GM18508 (cell line): ENCODE measurements around the gene SH3D19.
"Not testable (repeated sequence)": the region's sequence is repeated elsewhere in the genome, so short reads cannot be mapped to it uniquely, and the experiment has no call there.

Source experiments
- ATAC-seq: cut with Tn5 transposase; IDR thresholded peaks from one replicate; pipeline ENCODE4 v1.9.1; 2021; ENCODE audit warnings: moderate number of reproducible peaks; ENCODE audit not compliant: insufficient read depth, unreplicated experiment

The SH3D19 gene

GRCh38 chr4:151163855-151164254, 161.6 kb downstream of the SH3D19 start:
- ATAC-seq = no peak

DNA sequence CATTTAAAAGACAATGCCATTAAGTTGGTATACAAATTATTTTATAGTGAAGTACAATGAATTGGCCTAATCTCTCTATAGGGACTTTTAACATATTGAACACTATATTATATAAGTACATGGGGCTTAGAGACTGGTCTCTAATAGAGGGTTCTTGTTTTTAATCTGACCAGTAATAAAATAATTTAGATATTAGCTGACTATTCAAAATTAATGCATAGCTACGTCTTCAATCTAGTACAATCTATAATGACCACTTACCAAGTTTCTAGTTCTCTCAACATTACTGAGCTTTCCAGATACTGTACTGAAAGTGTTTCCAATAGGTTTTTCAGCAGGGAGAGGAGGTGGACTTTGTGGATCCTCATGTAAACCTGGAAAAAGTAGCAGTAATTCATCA, 166.4 kb downstream of the SH3D19 start:
- no peak for ATAC-seq

GRCh38 chr4:151157543-151157942, 167.9 kb downstream of the SH3D19 start:
- ATAC-seq = no peak

- ATAC-seq = no peak
These were observed 171.8 kb downstream of the SH3D19 start for GRCh38 chr4:151153585-151153984.

DNA sequence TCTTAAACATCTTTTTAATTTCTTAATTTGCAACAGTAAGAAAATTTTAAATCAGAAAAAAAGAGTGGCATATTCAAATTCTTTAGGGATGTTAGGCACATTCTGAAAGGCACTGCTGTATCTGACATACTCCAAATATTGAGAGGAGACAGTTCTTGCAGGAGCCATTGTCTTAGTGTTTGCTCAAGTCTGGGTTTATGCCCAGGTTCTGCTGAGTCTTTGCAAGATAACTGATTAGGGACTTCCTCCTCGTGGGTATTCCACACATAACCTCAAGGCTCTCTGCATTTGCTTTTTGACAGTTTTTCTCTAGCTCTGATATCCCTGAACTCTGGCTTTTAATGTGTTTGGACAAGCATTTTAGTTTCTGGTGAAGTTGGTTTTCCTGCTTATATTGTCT, 173.4 kb downstream of the SH3D19 start:
- no peak for ATAC-seq

DNA sequence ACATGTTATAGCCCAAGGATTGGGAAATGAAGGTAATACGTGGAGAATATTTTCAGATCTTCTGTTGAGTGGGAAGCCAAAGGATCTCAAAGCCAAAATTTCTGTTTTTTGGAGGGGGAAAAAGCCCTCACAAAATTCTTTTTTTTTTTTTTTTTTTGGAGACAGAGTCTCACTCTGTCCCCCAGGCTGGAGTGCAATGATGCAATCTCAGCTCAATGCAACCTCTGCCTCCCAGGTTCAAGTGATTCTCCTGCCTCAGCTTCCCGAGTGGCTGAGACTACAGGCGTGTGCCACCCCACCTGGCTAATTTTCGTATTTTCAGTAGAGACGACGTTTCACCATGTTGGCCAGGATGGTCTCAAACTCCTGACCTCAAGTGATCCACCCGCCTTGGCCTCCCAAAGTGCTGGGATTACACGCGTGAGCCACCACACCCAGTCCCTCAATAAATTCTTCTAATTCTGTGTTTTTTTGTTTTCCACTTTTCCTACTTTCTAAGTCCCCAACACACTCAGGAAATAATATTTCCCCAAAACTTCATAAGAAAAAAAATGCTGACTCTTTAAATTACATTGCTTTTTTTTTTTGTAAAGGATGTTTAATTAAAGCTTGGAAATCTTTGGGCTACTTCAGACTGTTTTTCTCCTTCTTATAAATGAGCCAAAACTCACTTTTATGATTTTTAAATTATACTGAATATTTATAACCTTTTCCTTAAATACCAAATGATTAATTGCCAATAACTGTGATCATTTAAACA, 174.4 kb downstream of the SH3D19 start:
- no peak for ATAC-seq

GRCh38 chr4:151148261-151148660, 177.1 kb downstream of the SH3D19 start:
- ATAC-seq = no peak

GRCh38 chr4:151147000-151147399, 178.4 kb downstream of the SH3D19 start:
- ATAC-seq = no peak

DNA sequence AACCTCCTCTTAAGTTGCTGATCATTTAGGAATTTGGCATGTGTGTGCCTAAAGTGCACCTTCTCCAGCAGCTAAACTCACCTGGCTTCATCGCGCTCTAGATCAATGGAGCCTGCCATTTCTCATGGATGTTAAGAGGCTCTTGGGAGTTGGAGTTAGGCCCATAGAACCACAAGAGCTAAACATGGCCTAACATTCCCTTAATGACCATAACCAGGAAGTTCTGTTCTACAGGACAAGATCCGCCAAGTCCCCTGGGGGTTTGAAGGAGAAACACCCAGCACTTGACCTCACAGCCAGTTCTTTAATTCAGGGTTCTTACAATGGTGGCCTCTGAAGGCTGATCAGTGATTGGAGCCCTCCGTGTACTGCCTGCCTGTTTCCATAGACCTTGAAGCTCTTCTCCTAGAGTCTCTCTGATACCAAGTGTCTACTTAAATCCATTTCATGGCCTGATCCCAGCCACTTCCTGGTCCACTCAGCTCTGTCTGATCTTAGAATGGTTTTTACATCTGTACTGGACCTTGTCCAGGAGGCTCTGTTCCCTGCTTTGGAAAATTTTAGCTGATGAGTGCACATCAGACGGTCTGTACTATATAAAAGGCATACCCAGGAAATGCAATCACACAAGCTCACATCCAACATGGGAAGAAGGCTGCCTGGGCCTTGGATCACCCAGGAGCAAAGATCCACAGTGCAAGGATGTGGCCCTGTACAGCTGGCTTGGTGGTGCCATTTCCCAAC, 180.9 kb downstream of the SH3D19 start:
- ATAC-seq = no peak

DNA sequence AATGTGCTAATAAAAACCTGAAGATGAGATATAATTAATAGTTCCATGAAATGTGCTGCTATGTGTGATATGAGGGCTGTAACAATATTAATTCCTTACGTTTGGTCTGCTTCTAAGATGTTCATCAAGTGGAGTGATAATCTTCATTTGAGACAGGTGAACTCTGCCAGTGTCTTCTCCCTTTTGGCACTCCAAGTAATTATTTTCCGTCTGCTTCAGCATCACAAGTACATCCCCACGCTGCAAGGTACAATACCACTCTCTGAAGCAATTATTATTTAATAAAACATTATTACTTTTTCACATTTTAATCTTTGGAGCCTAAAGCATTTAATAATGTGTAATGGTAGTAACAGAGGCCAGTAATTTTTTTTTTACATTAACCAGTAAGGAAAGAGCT, 181.6 kb downstream of the SH3D19 start:
- ATAC-seq = no peak

GRCh38 chr4:151143162-151143561, 182.2 kb downstream of the SH3D19 start:
- ATAC-seq = no peak

DNA sequence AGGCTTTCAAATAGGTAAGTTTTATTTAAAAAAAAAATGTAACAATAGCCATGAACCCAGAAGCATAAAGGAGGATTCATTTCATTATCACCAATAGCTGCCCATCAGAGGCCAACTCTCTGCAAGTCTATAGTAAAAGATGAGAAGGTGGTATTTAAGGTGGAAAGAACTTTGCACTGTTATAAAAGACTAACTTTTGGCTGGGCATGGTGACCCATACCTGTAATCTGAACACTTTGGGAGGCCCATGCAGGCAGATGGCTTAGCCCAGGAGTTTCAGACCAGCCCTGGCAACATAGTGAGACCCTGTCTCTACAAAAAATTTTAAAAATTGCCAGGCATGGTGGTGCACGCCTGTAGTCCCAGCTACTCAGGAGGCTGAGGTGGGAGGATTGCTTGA, 182.6 kb downstream of the SH3D19 start:
- no peak for ATAC-seq

DNA sequence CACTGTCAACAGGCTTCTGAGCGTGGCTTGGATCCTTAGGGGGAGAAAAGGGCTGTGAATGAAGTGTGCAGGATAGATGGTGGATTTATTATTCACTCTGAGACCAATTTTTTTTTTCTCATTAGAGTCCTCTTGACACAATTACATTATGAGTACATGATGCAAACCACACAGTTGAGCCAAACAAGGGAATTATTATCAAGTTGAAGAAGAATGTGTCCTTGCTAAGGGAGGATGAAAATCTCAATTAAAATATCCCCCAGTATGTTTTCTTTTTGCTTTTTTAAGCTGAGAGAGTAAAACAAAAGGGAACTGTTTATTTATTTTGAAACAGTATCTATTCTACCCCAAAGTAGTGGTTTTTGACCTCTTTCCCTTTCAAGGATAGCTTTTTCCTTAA, 185.6 kb downstream of the SH3D19 start:
- no peak for ATAC-seq

DNA sequence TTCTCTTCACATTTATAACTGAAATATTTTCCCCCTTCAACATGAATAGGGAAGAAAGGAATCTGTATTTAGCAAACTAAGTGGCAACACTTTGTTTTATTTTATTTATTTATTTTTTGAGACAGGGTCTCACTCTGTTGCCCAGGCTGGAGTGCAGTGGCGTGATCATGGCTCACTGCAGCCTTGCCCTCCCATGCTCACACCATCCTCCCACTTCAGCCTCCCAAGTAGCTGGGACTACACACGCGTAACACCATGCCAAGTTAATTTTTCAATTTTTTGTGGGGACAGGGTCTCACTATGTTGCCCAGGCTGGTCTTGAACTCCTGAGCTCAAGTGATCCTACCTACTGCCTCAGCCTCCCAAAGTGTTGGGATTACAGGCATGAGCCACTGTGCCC, 189.4 kb downstream of the SH3D19 start:
- not testable (repeated sequence) for ATAC-seq

DNA sequence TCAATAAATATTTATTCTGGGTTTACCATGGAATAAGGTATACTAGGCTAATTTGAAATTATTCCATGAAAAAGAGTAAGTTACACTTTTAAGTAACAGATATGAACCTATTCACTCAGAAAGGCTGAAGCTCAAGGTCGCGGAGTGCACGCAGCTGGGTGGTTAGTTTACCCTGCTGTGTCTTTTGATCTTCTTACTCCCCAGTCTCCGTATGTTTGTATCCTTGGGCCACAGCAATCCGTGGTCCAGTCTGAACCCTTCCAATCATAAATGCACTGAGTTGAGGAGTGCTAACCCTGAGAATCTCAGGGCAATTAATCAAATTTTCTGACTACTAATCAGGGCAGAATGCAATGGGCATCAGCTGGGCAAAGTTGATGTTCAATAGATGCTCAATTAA, 192.1 kb downstream of the SH3D19 start:
- ATAC-seq = no peak

- no peak for ATAC-seq
These were observed 195.6 kb downstream of the SH3D19 start for GRCh38 chr4:151129796-151130195.

- ATAC-seq = peak; percentile 76
These were observed 207.9 kb downstream of the SH3D19 start for GRCh38 chr4:151117371-151117962.

GRCh38 chr4:151114986-151115385, 210.4 kb downstream of the SH3D19 start:
- no peak for ATAC-seq

GRCh38 chr4:151114338-151114737, 211.1 kb downstream of the SH3D19 start:
- ATAC-seq = no peak

DNA sequence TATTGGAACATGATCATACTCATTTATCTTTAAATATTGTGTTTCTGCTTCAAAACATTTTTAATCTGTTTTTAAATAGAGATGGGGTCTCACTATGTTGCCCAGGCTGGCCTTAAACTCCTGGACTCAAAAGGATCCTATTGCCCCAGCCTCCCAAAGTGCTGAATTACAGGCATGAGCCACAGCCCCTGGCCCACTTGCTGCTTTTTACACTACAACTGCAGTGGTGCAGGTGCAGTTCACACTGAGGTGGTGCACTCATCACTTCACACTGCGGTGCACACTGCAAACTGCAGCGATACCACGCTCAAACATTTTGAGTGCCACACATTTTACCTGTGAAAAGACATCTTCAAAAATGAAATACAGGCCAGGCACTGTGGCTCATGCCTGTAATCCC, 215.2 kb downstream of the SH3D19 start:
- no peak for ATAC-seq

DNA sequence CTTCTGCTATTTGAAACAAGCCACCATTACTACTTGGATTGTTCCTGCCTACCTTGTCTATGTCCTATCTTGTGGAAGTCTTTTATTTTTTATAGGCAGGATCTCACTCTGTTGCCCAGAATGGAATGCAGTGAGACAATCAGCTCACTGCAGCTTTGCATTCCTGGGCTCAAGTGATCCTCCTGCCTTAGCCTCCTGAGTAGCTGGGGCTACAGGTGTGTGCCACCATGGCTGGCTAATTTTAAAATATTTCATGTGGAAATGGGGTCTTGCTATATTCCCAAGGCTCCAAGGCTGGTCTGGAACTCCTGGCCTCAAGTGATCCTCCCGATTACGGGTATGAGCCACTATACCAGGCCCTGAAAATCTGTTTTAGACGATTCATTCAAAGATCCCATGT, 218.3 kb downstream of the SH3D19 start:
- ATAC-seq = no peak
